ENCODE data around the gene DHTKD1.

- TF ChIP-seq CTCF (IDR thresholded peaks at IDR 0.05) (no peak), MAX (IDR thresholded peaks at IDR 0.05; ENCODE audit: low read depth) (no peak), RAD21 (IDR thresholded peaks at IDR 0.05; ENCODE audit: low read length) (no peak)
Measured at GRCh38 chr10:12048547-12048946, 20.2 kb upstream of the DHTKD1 start.
